BLaER1 treated with 17β-estradiol and CSF1 and Interleukin-3, amounts not matched to agents 10 nM and 100 nM (cell line): ENCODE data around the gene ROGDI.

Source experiments
- H3K27ac ChIP-seq, 11 experiments: shearing (Covaris generic); formaldehyde crosslinking; 2 replicates each; pipeline ENCODE4 v1.8.1; 2022
- H3K27me3 ChIP-seq, 11 experiments: shearing (Covaris generic); formaldehyde crosslinking; 2 replicates each; pipeline ENCODE4 v1.8.1; 2022
- H3K36me3 ChIP-seq, 11 experiments: shearing (Covaris generic); formaldehyde crosslinking; 2 replicates each; pipeline ENCODE4 v1.8.1; 2022
- H3K4me1 ChIP-seq, 10 experiments: shearing (Covaris generic); formaldehyde crosslinking; 2 replicates each; pipeline ENCODE4 v1.8.1; 2022
- H3K4me2 ChIP-seq, 11 experiments: shearing (Covaris generic); formaldehyde crosslinking; 2 replicates each; pipeline ENCODE4 v1.8.1; 2022
- H3K4me3 ChIP-seq, 10 experiments: shearing (Covaris generic); formaldehyde crosslinking; 2 replicates each; pipeline ENCODE4 v1.8.1; 2022
- H3K9ac ChIP-seq, 11 experiments: shearing (Covaris generic); formaldehyde crosslinking; 2 replicates each; pipeline ENCODE4 v1.8.1; 2022
- H3K9me3 ChIP-seq, 11 experiments: shearing (Covaris generic); formaldehyde crosslinking; replicated peaks in 1 of 11; 2 replicates each; pipeline ENCODE4 v1.8.1; 2022
- H4K20me1 ChIP-seq, 11 experiments: shearing (Covaris generic); formaldehyde crosslinking; 2 replicates each; pipeline ENCODE4 v1.8.1; 2022
- Cebpa-rat ChIP-seq, 11 experiments: shearing (Covaris generic); IDR thresholded peaks; 2 replicates each; pipeline ENCODE4 v1.8.1; 2022

Gene ROGDI

GRCh38 chr16:4826526-4826925, 24.1 kb upstream of the ROGDI start:
- Histone ChIP-seq H3K27me3 (no peaks in the 10 kb centered on the region), H3K4me2 (no peak overlapping the region), H3K9ac (no peak overlapping the region), H3K9me3 (no peaks in the 10 kb centered on the region), H4K20me1 (peaks cover 12 to 92% (median 62%) of the 10 kb centered on the region in 11 experiments; a peak in 20 of 22 replicates), H3K4me1 (peaks cover 0 to 6% (median 0%) of the 10 kb centered on the region in 10 experiments; a peak in 4 of 20 replicates), H3K36me3 (peaks cover 97 to 100% (median 100%) of the 10 kb centered on the region in 11 experiments), H3K27ac (no peak overlapping the region), H3K4me3 (no peak overlapping the region)
- no peak for TF ChIP-seq Cebpa-rat (IDR thresholded peaks at IDR 0.05)

GRCh38 chr16:4825196-4825595, 22.8 kb upstream of the ROGDI start:
- Histone ChIP-seq H3K27ac (no peak overlapping the region), H3K27me3 (no peaks in the 10 kb centered on the region), H4K20me1 (peaks cover 12 to 88% (median 56%) of the 10 kb centered on the region in 11 experiments; a peak in 19 of 22 replicates), H3K9me3 (no peaks in the 10 kb centered on the region), H3K4me2 (no peak overlapping the region), H3K9ac (no peak overlapping the region), H3K36me3 (peaks cover 97 to 100% (median 100%) of the 10 kb centered on the region in 11 experiments), H3K4me3 (no peak overlapping the region), H3K4me1 (peaks cover 0 to 12% (median 0%) of the 10 kb centered on the region in 10 experiments; a peak in 5 of 20 replicates)
- TF ChIP-seq Cebpa-rat (IDR thresholded peaks at IDR 0.05), result no peak

DNA sequence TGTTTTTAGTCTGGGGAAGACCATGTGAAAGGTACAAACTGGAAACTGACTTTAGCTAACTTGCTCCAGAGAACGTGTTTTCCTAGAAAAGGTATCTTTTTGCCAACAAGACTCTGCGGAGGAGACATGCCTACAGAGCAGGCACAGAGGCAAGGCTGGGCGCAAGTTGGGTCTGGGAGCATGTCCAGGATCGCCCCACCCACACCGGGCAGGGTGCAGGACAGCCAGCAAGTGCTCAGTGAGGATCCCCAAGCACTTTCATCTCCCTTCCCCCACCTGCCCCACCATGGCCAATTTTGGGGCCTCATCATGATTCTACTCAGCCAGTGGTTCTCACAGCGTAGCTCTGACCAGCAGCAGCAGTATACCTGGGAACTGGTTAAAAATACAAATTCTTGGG, 18.2 kb upstream of the ROGDI start:
- Histone ChIP-seq H3K27ac (no peak overlapping the region), H3K4me2 (no peak overlapping the region), H4K20me1 (peaks cover 10 to 72% (median 29%) of the 10 kb centered on the region in 11 experiments; a peak in 18 of 22 replicates), H3K9ac (no peak overlapping the region), H3K9me3 (no peaks in the 10 kb centered on the region), H3K4me3 (no peak overlapping the region), H3K36me3 (peaks cover 96 to 100% (median 100%) of the 10 kb centered on the region in 11 experiments), H3K4me1 (peaks cover 0 to 12% (median 0%) of the 10 kb centered on the region in 10 experiments; a peak in 5 of 20 replicates), H3K27me3 (no peaks in the 10 kb centered on the region)
- TF ChIP-seq Cebpa-rat (IDR thresholded peaks at IDR 0.05), result no peak

DNA sequence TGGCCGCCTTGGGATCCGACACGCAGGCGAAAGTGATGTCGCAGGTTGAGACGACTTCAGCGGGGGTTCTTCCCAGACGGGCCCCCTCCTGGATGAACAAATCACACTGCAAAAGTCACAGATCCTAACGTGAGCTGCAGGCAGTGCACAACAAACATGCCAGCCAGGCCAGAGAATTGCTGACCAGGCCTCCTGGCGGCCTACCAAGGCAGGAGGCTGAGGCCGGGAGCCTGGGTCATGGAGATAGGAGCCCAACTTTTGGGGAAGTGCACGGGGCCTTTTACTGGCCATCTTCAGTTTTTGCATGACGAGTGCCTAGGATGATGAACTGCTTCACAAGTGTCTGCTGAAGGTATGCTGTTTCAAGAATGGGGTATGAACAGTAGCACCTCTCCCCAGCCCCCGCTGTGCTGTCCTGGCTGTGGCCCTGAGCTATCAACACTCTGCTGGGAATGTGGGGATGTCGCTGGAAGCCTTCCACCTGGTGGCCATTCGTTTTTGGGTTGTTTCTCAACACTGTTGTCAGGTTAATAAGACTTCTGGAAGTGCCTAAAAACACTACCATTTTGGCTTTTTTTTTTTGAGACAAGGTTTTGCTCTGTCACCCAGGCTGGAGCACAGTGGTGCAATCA, 12.2 kb upstream of the ROGDI start:
- Histone ChIP-seq H3K9ac (no peak overlapping the region), H3K27ac (no peak overlapping the region), H3K4me1 (no peaks in the 10 kb centered on the region), H4K20me1 (peaks cover 0 to 57% (median 15%) of the 10 kb centered on the region in 11 experiments; a peak in 11 of 22 replicates), H3K9me3 (no peaks in the 10 kb centered on the region), H3K4me3 (no peak overlapping the region), H3K27me3 (no peaks in the 10 kb centered on the region), H3K36me3 (peaks cover 97 to 100% (median 100%) of the 10 kb centered on the region in 11 experiments), H3K4me2 (no peak overlapping the region)
- TF ChIP-seq Cebpa-rat (IDR thresholded peaks at IDR 0.05), result no peak

- H3K9ac ChIP-seq, result no peak overlapping the region
- no peak overlapping the region for H3K4me2 ChIP-seq
- H3K27ac ChIP-seq, result no peak overlapping the region
- peaks cover 97 to 100% (median 100%) of the 10 kb centered on the region in 11 experiments for H3K36me3 ChIP-seq
- no peaks in the 10 kb centered on the region for H3K9me3 ChIP-seq
- H4K20me1 ChIP-seq, result peaks cover 0 to 53% (median 15%) of the 10 kb centered on the region in 11 experiments; a peak in 11 of 22 replicates
- H3K27me3 ChIP-seq, result no peaks in the 10 kb centered on the region
- no peaks in the 10 kb centered on the region for H3K4me1 ChIP-seq
- H3K4me3 ChIP-seq, result no peak overlapping the region
- TF ChIP-seq Cebpa-rat (IDR thresholded peaks at IDR 0.05), result no peak
Observed at GRCh38 chr16:4814046-4814445, 11.6 kb upstream of the ROGDI start.

DNA sequence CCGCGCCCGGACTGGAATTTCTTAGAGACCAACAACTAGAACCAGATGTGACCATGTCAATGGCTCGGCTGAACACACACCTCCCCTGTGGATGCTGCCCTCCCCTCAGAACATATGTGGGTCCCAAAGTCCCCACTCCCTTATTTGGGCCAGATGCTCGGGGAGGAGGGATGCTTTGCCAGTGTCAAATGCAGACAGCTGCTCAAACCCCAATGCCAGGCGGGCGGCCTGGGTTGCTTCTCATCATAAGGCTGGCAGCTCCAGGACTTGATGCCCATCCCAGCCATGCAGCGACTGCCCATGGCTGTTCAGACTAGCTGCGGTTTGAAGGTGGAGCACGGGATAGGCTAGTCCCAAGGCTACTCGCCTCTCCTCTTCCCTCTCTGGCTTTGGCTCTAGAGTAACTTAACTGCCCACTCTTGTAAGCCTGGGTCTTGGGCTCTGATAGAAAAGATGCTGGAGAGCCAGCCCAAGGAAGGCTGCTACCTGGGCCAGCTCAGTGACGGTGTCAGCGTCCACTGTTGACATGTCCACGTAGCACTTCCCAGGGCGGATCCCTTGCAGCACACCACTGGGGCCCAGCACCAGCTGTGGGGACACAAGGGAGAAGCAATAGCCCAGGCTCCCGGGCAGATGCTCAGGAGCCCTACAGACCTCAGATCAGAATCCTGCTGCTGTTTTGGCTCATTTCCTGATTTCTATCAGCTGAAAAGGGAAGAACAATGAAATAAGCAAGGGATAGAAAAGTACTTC, 11.0 kb upstream of the ROGDI start:
- no peak overlapping the region for H3K27ac ChIP-seq
- H3K4me2 ChIP-seq, result no peak overlapping the region
- no peaks in the 10 kb centered on the region for H3K4me1 ChIP-seq
- H3K9me3 ChIP-seq, result no peaks in the 10 kb centered on the region
- no peak overlapping the region for H3K4me3 ChIP-seq
- H4K20me1 ChIP-seq, result peaks cover 0 to 47% (median 14%) of the 10 kb centered on the region in 11 experiments; a peak in 11 of 22 replicates
- H3K36me3 ChIP-seq, result peaks cover 97 to 100% (median 100%) of the 10 kb centered on the region in 11 experiments
- no peak for TF ChIP-seq Cebpa-rat (IDR thresholded peaks at IDR 0.05)
- no peaks in the 10 kb centered on the region for H3K27me3 ChIP-seq
- no peak overlapping the region for H3K9ac ChIP-seq

DNA sequence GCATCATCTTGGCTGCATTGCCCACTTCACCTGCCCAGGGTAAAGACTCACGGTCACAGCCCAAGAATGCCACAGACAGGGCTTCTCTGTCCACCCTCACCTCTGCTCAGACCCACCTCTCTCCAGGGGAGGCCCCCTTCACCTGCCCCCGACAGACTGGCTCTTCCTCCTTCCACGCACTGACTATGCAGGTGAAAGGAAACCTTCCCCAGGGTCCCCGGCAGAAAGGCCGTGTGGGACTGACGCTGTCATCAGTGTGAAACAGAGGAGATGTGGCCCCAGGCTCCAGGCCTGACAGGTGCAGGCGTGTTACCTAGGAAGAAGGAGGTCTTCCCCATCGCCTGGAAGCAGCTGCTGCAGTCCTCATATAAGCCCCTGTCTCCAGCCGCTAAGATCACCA, 9.3 kb upstream of the ROGDI start:
- H3K36me3 ChIP-seq, result peaks cover 96 to 100% (median 98%) of the 10 kb centered on the region in 11 experiments
- no peaks in the 10 kb centered on the region for H3K27me3 ChIP-seq
- no peaks in the 10 kb centered on the region for H3K4me1 ChIP-seq
- H3K27ac ChIP-seq, result no peak overlapping the region
- no peak overlapping the region for H3K4me3 ChIP-seq
- H4K20me1 ChIP-seq, result peaks cover 0 to 37% (median 11%) of the 10 kb centered on the region in 11 experiments; a peak in 11 of 22 replicates
- no peak for TF ChIP-seq Cebpa-rat (IDR thresholded peaks at IDR 0.05)
- no peaks in the 10 kb centered on the region for H3K9me3 ChIP-seq
- no peak overlapping the region for H3K4me2 ChIP-seq
- H3K9ac ChIP-seq, result no peak overlapping the region

- H3K9me3 ChIP-seq, result no peaks in the 10 kb centered on the region
- H3K36me3 ChIP-seq, result peaks cover 95 to 100% (median 98%) of the 10 kb centered on the region in 11 experiments
- H3K27ac ChIP-seq, result no peak overlapping the region
- H3K9ac ChIP-seq, result no peak overlapping the region
- H3K27me3 ChIP-seq, result no peaks in the 10 kb centered on the region
- H3K4me2 ChIP-seq, result no peak overlapping the region
- H4K20me1 ChIP-seq, result peaks cover 0 to 40% (median 11%) of the 10 kb centered on the region in 11 experiments; a peak in 11 of 22 replicates
- no peak overlapping the region for H3K4me3 ChIP-seq
- TF ChIP-seq Cebpa-rat (IDR thresholded peaks at IDR 0.05), result no peak
- H3K4me1 ChIP-seq, result no peaks in the 10 kb centered on the region
Observed at GRCh38 chr16:4811242-4811641, 8.8 kb upstream of the ROGDI start.

- TF ChIP-seq Cebpa-rat (IDR thresholded peaks at IDR 0.05), result no peak
- no peak overlapping the region for H3K9ac ChIP-seq
- peaks cover 0 to 24% (median 5%) of the 10 kb centered on the region in 11 experiments; a peak in 9 of 22 replicates for H4K20me1 ChIP-seq
- H3K4me1 ChIP-seq, result peaks cover 7 to 27% (median 20%) of the 10 kb centered on the region in 10 experiments
- no peak overlapping the region for H3K4me3 ChIP-seq
- H3K27ac ChIP-seq, result no peak overlapping the region
- no peak overlapping the region for H3K4me2 ChIP-seq
- peaks cover 68 to 76% (median 74%) of the 10 kb centered on the region in 11 experiments for H3K36me3 ChIP-seq
- H3K27me3 ChIP-seq, result no peaks in the 10 kb centered on the region
- no peaks in the 10 kb centered on the region for H3K9me3 ChIP-seq
Observed at GRCh38 chr16:4806280-4806679, 3.8 kb upstream of the ROGDI start.
